CD8-positive, alpha-beta memory T cell (primary cell): ENCODE data around the gene NFKB2. TPM values are rescaled to one million over a fixed set of nuclear protein-coding genes. Genes with fewer than 3 reads are reported as not detected.

Experiments
- CTCF ChIA-PET: fragments of 350-600 bp; sonication (Branson Sonifier 250); formaldehyde crosslinking; loops from one replicate; lab custom pipeline; 2021; ENCODE audit warnings: antibody characterized with exemption; lab: Charles Lee
- POLR2A ChIA-PET: fragments of 350-600 bp; sonication (Branson Sonifier 250); formaldehyde crosslinking; loops from one replicate; lab custom pipeline; 2021; ENCODE audit warnings: antibody characterized with exemption; lab: Charles Lee
- DNase-seq, 5 donors: peaks; one replicate each; pipeline versions ENCODE4 v3.0.0 to v3.0.0-alpha.2; 2020 to 2022; ENCODE audit warnings: mixed read lengths in 1 of 5
- H3K27ac ChIP-seq: one replicate; pipeline ENCODE4 v1.7.0; 2013; ENCODE audit warnings: low read depth, mild to moderate bottlenecking, low read length, moderate library complexity
- H3K27me3 ChIP-seq: 2 replicates; pipeline ENCODE4 v1.7.0; 2013; ENCODE audit warnings: low read length, mild to moderate bottlenecking; ENCODE audit not compliant: insufficient read depth, poor library complexity, severe bottlenecking
- H3K36me3 ChIP-seq: 2 replicates; pipeline ENCODE4 v1.7.0; 2013; ENCODE audit warnings: mild to moderate bottlenecking, low read length, moderate library complexity; ENCODE audit not compliant: insufficient read depth
- H3K4me1 ChIP-seq: 2 replicates; pipeline ENCODE4 v1.7.0; 2013; ENCODE audit warnings: mild to moderate bottlenecking, low read length, moderate library complexity; ENCODE audit not compliant: insufficient read depth
- H3K4me3 ChIP-seq: 2 replicates; pipeline ENCODE4 v1.7.0; 2013; ENCODE audit warnings: mild to moderate bottlenecking, low read length
- H3K9me3 ChIP-seq: 2 replicates; pipeline ENCODE4 v1.7.0; 2013; ENCODE audit warnings: mild to moderate bottlenecking, low read length
- H3K27ac Mint-ChIP-seq, 8 donors: one replicate each; pipeline ENCODE4 v1.8.0; 2020 to 2021; ENCODE audit warnings: mixed read lengths in 8 of 8, mild to moderate bottlenecking in 6 of 8, inconsistent platforms in 3 of 8, moderate library complexity in 3 of 8
- H3K27me3 Mint-ChIP-seq, 2 donors: one replicate each; pipeline ENCODE4 v1.8.0; 2020 to 2021; ENCODE audit warnings: mixed read lengths in 2 of 2, mild to moderate bottlenecking in 1 of 2, moderate library complexity in 1 of 2
- H3K36me3 Mint-ChIP-seq, 3 donors: one replicate each; pipeline ENCODE4 v1.8.0; 2020 to 2021; ENCODE audit warnings: mixed read lengths in 3 of 3, inconsistent platforms in 1 of 3, mild to moderate bottlenecking in 1 of 3
- H3K4me1 Mint-ChIP-seq, 3 donors: one replicate each; pipeline ENCODE4 v1.8.0; 2020 to 2021; ENCODE audit warnings: mixed read lengths in 3 of 3, inconsistent platforms in 1 of 3, mild to moderate bottlenecking in 1 of 3
- H3K4me3 Mint-ChIP-seq, 7 donors: one replicate each; pipeline ENCODE4 v1.8.0; 2020 to 2021; ENCODE audit warnings: mixed read lengths in 7 of 7, mild to moderate bottlenecking in 6 of 7, moderate library complexity in 4 of 7, inconsistent platforms in 2 of 7
- H3K9me3 Mint-ChIP-seq, 5 donors: one replicate each; pipeline ENCODE4 v1.8.0; 2020 to 2022; ENCODE audit warnings: mixed read lengths in 5 of 5, mild to moderate bottlenecking in 3 of 5, moderate library complexity in 2 of 5, inconsistent platforms in 1 of 5
- polyA plus RNA-seq: library from polyadenylated mRNA; unstranded; fragments of 300-500 nt; fragmentation: Illumina TruSeq; gene quantifications from one replicate; pipeline ENCODE4 v1.2.3, GENCODE V29; 2021
- total RNA-seq, 2 experiments: library from RNA; stranded (reverse); gene quantifications; one replicate each; pipeline ENCODE4 v1.2.3, GENCODE V29; 2021

NFKB2 gene
- total and polyA plus RNA-seq, 3 experiments from 2014 or later, result 14.0 to 324 (median 323) TPM

DNA sequence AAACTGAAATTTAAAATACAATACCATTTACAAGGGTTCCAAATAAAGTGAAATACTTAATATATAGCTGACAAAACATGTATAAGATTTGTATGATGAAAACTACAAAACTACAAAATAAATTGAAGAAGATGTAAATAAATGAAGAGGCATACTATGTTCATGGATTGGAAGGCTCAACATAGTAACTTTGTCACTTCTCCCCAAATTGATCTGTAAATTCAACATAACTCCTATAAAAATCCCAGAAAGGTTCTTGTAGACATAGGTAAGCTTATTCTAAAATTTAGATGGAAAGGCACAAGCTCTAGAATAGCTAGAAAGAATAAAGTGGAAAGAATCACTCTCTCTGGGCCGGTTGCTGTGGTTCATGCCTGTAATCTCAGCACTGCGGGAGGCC is 24.2 kb upstream of the NFKB2 start:
- peaks cover 68% of the 10 kb centered on the region for H3K36me3 ChIP-seq
- H3K4me3 ChIP-seq, result no peak overlapping the region
- CTCF ChIA-PET, result interaction anchor here (0.8 kb wide), 1 partner anchor 15 kb away, joined by 3 read pairs; no protein-coding TSS in a partner anchor
- peaks cover 26 to 91% (median 36%) of the 10 kb centered on the region in 3 donors for H3K36me3 Mint-ChIP-seq
- H3K27me3 Mint-ChIP-seq, result no peaks in the 10 kb centered on the region
- no peaks in the 10 kb centered on the region for H3K27me3 ChIP-seq
- H3K4me1 Mint-ChIP-seq, result no peaks in the 10 kb centered on the region
- no peak for DNase-seq
- no peak overlapping the region for H3K27ac ChIP-seq
- no peak overlapping the region for H3K27ac Mint-ChIP-seq
- no peaks in the 10 kb centered on the region for H3K9me3 ChIP-seq
- no peaks in the 10 kb centered on the region for H3K4me1 ChIP-seq
- POLR2A ChIA-PET, result no interaction called here
- H3K9me3 Mint-ChIP-seq, result no peaks in the 10 kb centered on the region
- H3K4me3 Mint-ChIP-seq, result no peak overlapping the region

DNA sequence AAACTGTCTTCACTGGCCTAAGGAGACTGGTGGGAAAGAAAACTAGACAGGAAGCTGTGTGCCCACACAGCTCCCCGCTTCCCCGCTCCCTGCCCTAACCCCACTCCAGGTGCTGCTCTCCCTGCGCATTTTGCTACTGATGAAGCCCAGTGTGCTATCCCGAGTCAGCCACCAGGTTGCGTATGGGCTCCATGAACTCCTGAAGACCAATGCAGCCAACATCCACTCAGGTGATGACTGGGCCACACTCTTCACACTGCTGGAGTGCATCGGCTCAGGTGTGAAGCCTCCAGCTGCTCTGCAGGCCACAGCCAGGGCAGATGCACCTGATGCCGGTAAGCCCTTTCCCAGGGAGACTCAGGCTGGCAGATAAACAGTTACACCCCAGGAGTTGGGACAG is 20.3 kb upstream of the NFKB2 start:
- Histone ChIP-seq H3K4me3 (no peak overlapping the region), H3K4me1 (no peaks in the 10 kb centered on the region), H3K9me3 (no peaks in the 10 kb centered on the region), H3K27me3 (no peaks in the 10 kb centered on the region), H3K27ac (no peak overlapping the region), H3K36me3 (peaks cover 50% of the 10 kb centered on the region)
- ChIA-PET CTCF (interaction anchor here (1.8 kb wide), 1 partner anchor 19 kb away, joined by 6 read pairs; no protein-coding TSS in a partner anchor), POLR2A (no interaction called here)
- H3K4me1 Mint-ChIP-seq, result no peaks in the 10 kb centered on the region
- peaks cover 13 to 88% (median 18%) of the 10 kb centered on the region in 3 donors for H3K36me3 Mint-ChIP-seq
- no peaks in the 10 kb centered on the region for H3K9me3 Mint-ChIP-seq
- no peak for DNase-seq
- no peak overlapping the region for H3K4me3 Mint-ChIP-seq
- H3K27me3 Mint-ChIP-seq, result no peaks in the 10 kb centered on the region
- no peak overlapping the region for H3K27ac Mint-ChIP-seq

- H3K9me3 Mint-ChIP-seq, result no peaks in the 10 kb centered on the region
- Histone ChIP-seq H3K4me1 (no peaks in the 10 kb centered on the region), H3K9me3 (no peaks in the 10 kb centered on the region), H3K27ac (no peak overlapping the region), H3K4me3 (no peak overlapping the region), H3K36me3 (peaks cover 50% of the 10 kb centered on the region), H3K27me3 (no peaks in the 10 kb centered on the region)
- peak overlapping the region in 2 of 8 donors; percentile 49 to 66 for H3K27ac Mint-ChIP-seq
- CTCF ChIA-PET, result interaction anchor here (1.5 to 1.8 kb wide), 2 partner anchors 18 to 24 kb away, joined by 4 to 6 read pairs; no protein-coding TSS in a partner anchor
- no peaks in the 10 kb centered on the region for H3K4me1 Mint-ChIP-seq
- peaks cover 13 to 88% (median 13%) of the 10 kb centered on the region in 3 donors for H3K36me3 Mint-ChIP-seq
- no peak for DNase-seq
- H3K27me3 Mint-ChIP-seq, result no peaks in the 10 kb centered on the region
- POLR2A ChIA-PET, result no interaction called here
- no peak overlapping the region for H3K4me3 Mint-ChIP-seq
Observed at GRCh38 chr10:102375867-102376266, 19.6 kb upstream of the NFKB2 start.

DNA sequence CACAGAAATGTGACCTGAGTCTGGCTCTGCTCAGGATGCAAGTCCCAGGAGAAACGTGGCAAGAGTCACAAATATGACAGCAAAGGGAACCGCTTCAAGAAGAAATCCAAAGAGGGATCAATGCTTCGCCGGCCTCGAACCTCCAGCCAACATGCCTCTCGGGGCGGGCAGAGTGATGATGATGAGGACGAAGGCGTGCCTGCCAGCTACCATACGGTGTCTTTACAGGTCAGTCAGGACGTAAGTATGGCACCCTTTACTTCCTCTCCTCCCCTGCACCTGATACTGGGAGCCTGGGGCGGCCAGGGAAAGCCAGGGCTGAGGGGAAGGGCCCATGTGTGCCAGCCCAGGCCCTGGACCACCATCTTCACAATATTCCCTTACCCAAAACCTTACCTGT is 18.6 kb upstream of the NFKB2 start:
- H3K4me3 ChIP-seq, result no peak overlapping the region
- no peaks in the 10 kb centered on the region for H3K4me1 ChIP-seq
- Mint-ChIP-seq H3K4me1 (no peaks in the 10 kb centered on the region), H3K9me3 (no peaks in the 10 kb centered on the region), H3K27ac (peak overlapping the region in 1 of 8 donors; percentile 68), H3K4me3 (no peak overlapping the region), H3K36me3 (peaks cover 5 to 87% (median 10%) of the 10 kb centered on the region in 3 donors), H3K27me3 (no peaks in the 10 kb centered on the region)
- H3K36me3 ChIP-seq, result peaks cover 47% of the 10 kb centered on the region
- H3K27me3 ChIP-seq, result no peaks in the 10 kb centered on the region
- DNase-seq, result no peak
- CTCF ChIA-PET, result interaction anchor here (1.5 to 1.8 kb wide), 2 partner anchors 17 to 25 kb away, joined by 4 to 6 read pairs; no protein-coding TSS in a partner anchor
- H3K27ac ChIP-seq, result no peak overlapping the region
- POLR2A ChIA-PET, result no interaction called here
- H3K9me3 ChIP-seq, result no peaks in the 10 kb centered on the region

- H3K27ac Mint-ChIP-seq, result no peak overlapping the region
- no peak overlapping the region for H3K4me3 Mint-ChIP-seq
- no peaks in the 10 kb centered on the region for H3K4me1 Mint-ChIP-seq
- H3K4me1 ChIP-seq, result no peaks in the 10 kb centered on the region
- peaks cover 43% of the 10 kb centered on the region for H3K36me3 ChIP-seq
- H3K9me3 Mint-ChIP-seq, result no peaks in the 10 kb centered on the region
- H3K36me3 Mint-ChIP-seq, result peaks cover 0 to 74% (median 9%) of the 10 kb centered on the region in 3 donors
- ChIA-PET POLR2A (interaction anchor here (0.5 kb wide), 1 partner anchor 10 kb away, joined by 3 read pairs; no protein-coding TSS in a partner anchor), CTCF (interaction anchor here (1.1 to 1.7 kb wide), 3 partner anchors 20 to 210 kb away, joined by 3 to 4 read pairs (median 3); no protein-coding TSS in a partner anchor)
- H3K4me3 ChIP-seq, result no peak overlapping the region
- H3K27me3 ChIP-seq, result no peaks in the 10 kb centered on the region
- H3K9me3 ChIP-seq, result no peaks in the 10 kb centered on the region
- H3K27ac ChIP-seq, result no peak overlapping the region
- no peaks in the 10 kb centered on the region for H3K27me3 Mint-ChIP-seq
- no peak for DNase-seq
Observed at GRCh38 chr10:102379383-102379782, 16.1 kb upstream of the NFKB2 start.

GRCh38 chr10:102381983-102382382 is 13.5 kb upstream of the NFKB2 start:
- no peaks in the 10 kb centered on the region for H3K27me3 Mint-ChIP-seq
- H3K36me3 ChIP-seq, result peaks cover 25% of the 10 kb centered on the region
- no peaks in the 10 kb centered on the region for H3K9me3 Mint-ChIP-seq
- DNase-seq, result no peak
- H3K27ac ChIP-seq, result no peak overlapping the region
- CTCF ChIA-PET, result interaction anchor here (0.7 to 4.1 kb wide), 5 partner anchors 12 to 542 kb away, joined by 3 to 20 read pairs (median 5); no protein-coding TSS in a partner anchor
- peaks cover 0 to 54% (median 5%) of the 10 kb centered on the region in 3 donors for H3K36me3 Mint-ChIP-seq
- H3K9me3 ChIP-seq, result no peaks in the 10 kb centered on the region
- H3K27me3 ChIP-seq, result no peaks in the 10 kb centered on the region
- no peak overlapping the region for H3K4me3 ChIP-seq
- H3K27ac Mint-ChIP-seq, result peak overlapping the region in 2 of 8 donors; percentile 17 to 31
- H3K4me1 Mint-ChIP-seq, result no peaks in the 10 kb centered on the region
- H3K4me3 Mint-ChIP-seq, result peak overlapping the region in 1 of 7 donors; percentile 36
- POLR2A ChIA-PET, result interaction anchor here (0.7 kb wide), 1 partner anchor 376 kb away, joined by 13 read pairs; no protein-coding TSS in a partner anchor
- no peaks in the 10 kb centered on the region for H3K4me1 ChIP-seq

DNA sequence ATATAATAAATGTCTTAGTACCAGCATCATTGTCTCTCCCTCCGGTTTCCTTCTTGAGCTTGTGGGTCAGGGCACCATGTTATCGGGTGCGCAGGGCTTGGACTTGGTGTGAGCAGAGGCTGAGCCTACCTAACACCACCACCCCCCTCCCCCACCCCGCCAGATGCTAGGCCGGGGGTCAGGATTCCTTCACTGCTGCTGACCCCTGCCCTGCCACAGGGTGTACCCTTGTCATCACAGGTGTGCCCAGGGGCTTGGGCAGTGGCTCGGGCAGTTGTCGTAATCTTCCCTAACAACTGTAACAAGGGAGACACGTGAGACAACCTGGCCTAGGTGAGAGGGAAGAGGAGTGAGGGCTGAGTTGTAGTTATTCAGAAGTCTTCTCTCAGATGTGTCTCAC is 12.6 kb upstream of the NFKB2 start:
- Mint-ChIP-seq H3K9me3 (no peaks in the 10 kb centered on the region), H3K4me3 (no peak overlapping the region), H3K27me3 (no peaks in the 10 kb centered on the region), H3K36me3 (peaks cover 0 to 50% (median 5%) of the 10 kb centered on the region in 3 donors), H3K27ac (peak overlapping the region in 2 of 8 donors; percentile 48 to 71), H3K4me1 (no peaks in the 10 kb centered on the region)
- Histone ChIP-seq H3K4me1 (no peaks in the 10 kb centered on the region), H3K27me3 (no peaks in the 10 kb centered on the region), H3K4me3 (no peak overlapping the region), H3K27ac (no peak overlapping the region), H3K36me3 (peaks cover 25% of the 10 kb centered on the region), H3K9me3 (no peaks in the 10 kb centered on the region)
- DNase-seq, result no peak
- ChIA-PET POLR2A (no interaction called here), CTCF (interaction anchor here (1.1 to 4.1 kb wide), 2 partner anchors 15 to 152 kb away, joined by 3 to 20 read pairs; no protein-coding TSS in a partner anchor)

DNA sequence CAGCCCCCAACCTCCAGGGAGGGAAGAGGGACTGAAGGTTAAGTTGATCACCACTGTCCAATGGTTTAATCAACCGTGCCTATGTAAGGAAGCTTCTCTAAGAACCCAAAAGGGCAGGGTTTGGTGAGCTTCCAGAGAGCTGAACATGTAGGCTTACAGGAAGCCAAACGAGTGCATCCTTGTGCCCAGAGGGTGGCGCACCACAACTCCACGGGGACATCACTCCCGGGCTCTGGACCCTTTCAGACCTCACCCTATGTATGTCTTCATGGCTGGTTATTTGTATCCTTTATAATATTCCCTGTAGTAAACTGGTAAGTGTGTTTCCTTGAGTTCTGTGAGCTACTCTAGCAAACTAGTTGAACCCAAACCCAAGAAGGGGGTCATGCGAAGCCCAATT is 11.5 kb upstream of the NFKB2 start:
- no peak for DNase-seq
- H3K36me3 ChIP-seq, result peaks cover 22% of the 10 kb centered on the region
- H3K27me3 Mint-ChIP-seq, result no peaks in the 10 kb centered on the region

More for the DNA sequence above, 11.5 kb upstream of the NFKB2 start:
- H3K4me3 ChIP-seq, result no peak overlapping the region
- H3K27me3 ChIP-seq, result no peaks in the 10 kb centered on the region
- H3K4me1 ChIP-seq, result no peaks in the 10 kb centered on the region
- H3K9me3 ChIP-seq, result no peaks in the 10 kb centered on the region
- H3K27ac Mint-ChIP-seq, result peak overlapping the region in 1 of 8 donors; percentile 18
- H3K36me3 Mint-ChIP-seq, result peaks cover 0 to 40% (median 5%) of the 10 kb centered on the region in 3 donors
- ChIA-PET CTCF (interaction anchor here (0.6 to 4.1 kb wide), 9 partner anchors 10 to 300 kb away, joined by 3 to 21 read pairs (median 4); no protein-coding TSS in a partner anchor), POLR2A (no interaction called here)
- H3K9me3 Mint-ChIP-seq, result no peaks in the 10 kb centered on the region
- no peaks in the 10 kb centered on the region for H3K4me1 Mint-ChIP-seq
- H3K4me3 Mint-ChIP-seq, result no peak overlapping the region
- H3K27ac ChIP-seq, result no peak overlapping the region
